ENCODE results near the gene BBS7. TPM values are rescaled to one million over a fixed set of nuclear protein-coding genes. Genes with fewer than 3 reads are reported as not detected.

Gene BBS7
- total RNA-seq, 1 donor from 2014 or later, result 26.4 TPM

DNA sequence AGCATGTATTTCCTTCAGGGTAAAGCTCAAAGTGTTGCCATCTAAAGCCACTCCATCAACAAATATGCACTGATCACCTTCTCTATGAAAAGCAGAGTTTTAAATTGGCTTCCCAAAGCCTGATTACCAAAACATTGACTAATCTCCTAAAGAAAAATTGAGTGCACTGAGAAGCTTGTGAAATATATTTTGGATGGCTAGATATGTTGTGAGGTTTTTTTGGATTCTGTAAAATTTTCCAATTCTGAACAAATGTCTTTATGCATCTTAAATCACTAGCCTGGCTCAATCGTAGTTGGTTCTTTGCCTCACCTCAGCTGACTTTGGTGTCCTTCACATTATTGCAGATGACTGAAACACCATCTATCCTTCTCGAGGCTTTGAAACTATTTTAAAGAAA is 84.1 kb downstream of the BBS7 start:
- no peaks in the 10 kb centered on the region for H3K4me1 Mint-ChIP-seq
- H3K27me3 Mint-ChIP-seq (ENCODE audit: low read depth), result peaks cover 28% of the 10 kb centered on the region
- DNase-seq (ENCODE audit: low read depth, low spot score), result no peak
- no peak for TF ChIP-seq CTCF (conservative IDR thresholded peaks at IDR 0.05)
- H3K9me3 Mint-ChIP-seq, result no peaks in the 10 kb centered on the region
- no peaks in the 10 kb centered on the region for H3K36me3 Mint-ChIP-seq (ENCODE audit: low read depth)
- H3K27ac Mint-ChIP-seq (ENCODE audit: unreplicated experiment), result no peak overlapping the region
- H3K4me3 Mint-ChIP-seq, result no peak overlapping the region

- H3K9me3 Mint-ChIP-seq, result no peaks in the 10 kb centered on the region
- no peak for TF ChIP-seq CTCF (conservative IDR thresholded peaks at IDR 0.05)
- no peaks in the 10 kb centered on the region for H3K4me1 Mint-ChIP-seq
- DNase-seq (ENCODE audit: low read depth, low spot score), result no peak
- H3K4me3 Mint-ChIP-seq, result no peak overlapping the region
- H3K36me3 Mint-ChIP-seq (ENCODE audit: low read depth), result no peaks in the 10 kb centered on the region
- H3K27me3 Mint-ChIP-seq (ENCODE audit: low read depth), result peaks cover 30% of the 10 kb centered on the region
- no peak overlapping the region for H3K27ac Mint-ChIP-seq (ENCODE audit: unreplicated experiment)
Observed at GRCh38 chr4:121785479-121785878, 84.8 kb downstream of the BBS7 start.

DNA sequence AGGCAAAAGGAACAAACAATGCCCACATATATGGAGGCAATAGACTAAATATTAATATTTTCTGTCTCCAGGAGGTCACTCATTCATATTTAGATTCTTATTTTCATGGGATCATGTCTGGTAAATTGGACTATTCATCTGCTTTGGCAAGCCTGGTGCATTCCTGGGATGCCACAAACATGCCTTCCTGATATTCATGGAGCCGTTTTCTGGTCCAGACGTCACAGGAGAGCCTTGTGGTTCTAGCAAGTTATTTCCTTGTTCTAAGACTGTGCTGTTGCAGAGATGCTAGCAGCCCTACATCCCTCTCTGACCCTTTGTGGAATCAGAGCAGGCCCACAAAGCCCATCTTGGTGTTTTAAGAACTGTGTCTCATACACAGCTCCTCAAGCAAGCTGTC is 85.3 kb downstream of the BBS7 start:
- Mint-ChIP-seq H3K9me3 (no peaks in the 10 kb centered on the region), H3K4me1 (no peaks in the 10 kb centered on the region), H3K27me3 (ENCODE audit: low read depth) (peaks cover 29% of the 10 kb centered on the region), H3K36me3 (ENCODE audit: low read depth) (no peaks in the 10 kb centered on the region), H3K4me3 (no peak overlapping the region), H3K27ac (ENCODE audit: unreplicated experiment) (no peak overlapping the region)
- TF ChIP-seq CTCF (conservative IDR thresholded peaks at IDR 0.05), result no peak
- DNase-seq (ENCODE audit: low read depth, low spot score), result no peak

- H3K4me3 Mint-ChIP-seq, result no peak overlapping the region
- no peaks in the 10 kb centered on the region for H3K9me3 Mint-ChIP-seq
- peaks cover 29% of the 10 kb centered on the region for H3K27me3 Mint-ChIP-seq (ENCODE audit: low read depth)
- no peak for DNase-seq (ENCODE audit: low read depth, low spot score)
- H3K4me1 Mint-ChIP-seq, result no peaks in the 10 kb centered on the region
- no peaks in the 10 kb centered on the region for H3K36me3 Mint-ChIP-seq (ENCODE audit: low read depth)
- no peak overlapping the region for H3K27ac Mint-ChIP-seq (ENCODE audit: unreplicated experiment)
- no peak for TF ChIP-seq CTCF (conservative IDR thresholded peaks at IDR 0.05)
Observed at GRCh38 chr4:121784401-121784800, 85.9 kb downstream of the BBS7 start.

DNA sequence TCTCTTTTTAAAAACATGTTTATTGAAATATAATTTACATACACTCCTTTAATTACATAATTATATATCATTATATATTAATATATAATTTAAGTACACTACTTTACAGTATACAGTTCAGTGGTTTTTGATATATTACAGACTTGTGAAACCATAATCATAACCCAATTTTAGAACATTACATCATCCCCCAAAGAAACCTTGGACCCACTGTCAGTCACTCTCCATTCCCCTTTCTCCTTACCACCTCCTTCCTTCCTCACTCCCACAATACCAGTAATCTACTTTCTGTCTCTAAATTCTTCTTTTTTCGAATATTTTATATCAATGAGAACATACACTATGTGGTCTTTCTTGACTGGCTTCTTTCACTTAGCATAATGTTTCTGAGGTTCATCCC is 87.1 kb downstream of the BBS7 start:
- H3K27me3 Mint-ChIP-seq (ENCODE audit: low read depth), result peaks cover 22% of the 10 kb centered on the region
- TF ChIP-seq CTCF (conservative IDR thresholded peaks at IDR 0.05), result no peak
- peak overlapping the region; percentile 7 for H3K27ac Mint-ChIP-seq (ENCODE audit: unreplicated experiment)
- H3K4me1 Mint-ChIP-seq, result no peaks in the 10 kb centered on the region
- no peaks in the 10 kb centered on the region for H3K36me3 Mint-ChIP-seq (ENCODE audit: low read depth)
- no peaks in the 10 kb centered on the region for H3K9me3 Mint-ChIP-seq
- DNase-seq (ENCODE audit: low read depth, low spot score), result no peak
- H3K4me3 Mint-ChIP-seq, result no peak overlapping the region
